ENCODE results near the gene CAMK4. TPM values are rescaled to one million over a fixed set of nuclear protein-coding genes. Genes with fewer than 3 reads are reported as not detected.

Gene CAMK4
- total RNA-seq, 1 experiment from 2014 or later: 10.2 TPM

DNA sequence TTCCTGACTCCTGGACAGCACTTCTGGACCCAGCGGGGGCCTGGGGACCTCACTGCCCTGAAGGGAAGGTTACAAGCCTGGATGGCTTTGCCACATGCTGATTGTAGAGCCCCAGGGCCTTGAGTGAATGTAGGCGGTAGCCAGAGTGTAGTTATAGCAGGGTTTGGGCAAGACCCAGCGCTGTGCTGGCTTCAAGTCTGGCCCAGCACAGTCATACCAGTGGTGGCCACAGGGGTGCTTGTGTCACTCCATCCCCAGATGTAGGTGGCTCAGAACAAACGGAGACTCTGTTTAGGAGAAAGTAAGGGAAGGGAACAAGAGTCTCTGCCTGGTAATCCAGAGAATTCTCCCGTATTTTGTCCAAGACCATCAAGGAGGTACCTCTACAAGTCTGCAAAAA lies 203.6 kb downstream of the CAMK4 start:
- H3K27me3 ChIP-seq (ENCODE audit: insufficient read depth, low read length): no peaks in the 10 kb centered on the region
- no TSS peak for BruUV-seq (replicated peaks)
- intact Hi-C loops (cut with micrococcal nuclease): no loop called here

DNA sequence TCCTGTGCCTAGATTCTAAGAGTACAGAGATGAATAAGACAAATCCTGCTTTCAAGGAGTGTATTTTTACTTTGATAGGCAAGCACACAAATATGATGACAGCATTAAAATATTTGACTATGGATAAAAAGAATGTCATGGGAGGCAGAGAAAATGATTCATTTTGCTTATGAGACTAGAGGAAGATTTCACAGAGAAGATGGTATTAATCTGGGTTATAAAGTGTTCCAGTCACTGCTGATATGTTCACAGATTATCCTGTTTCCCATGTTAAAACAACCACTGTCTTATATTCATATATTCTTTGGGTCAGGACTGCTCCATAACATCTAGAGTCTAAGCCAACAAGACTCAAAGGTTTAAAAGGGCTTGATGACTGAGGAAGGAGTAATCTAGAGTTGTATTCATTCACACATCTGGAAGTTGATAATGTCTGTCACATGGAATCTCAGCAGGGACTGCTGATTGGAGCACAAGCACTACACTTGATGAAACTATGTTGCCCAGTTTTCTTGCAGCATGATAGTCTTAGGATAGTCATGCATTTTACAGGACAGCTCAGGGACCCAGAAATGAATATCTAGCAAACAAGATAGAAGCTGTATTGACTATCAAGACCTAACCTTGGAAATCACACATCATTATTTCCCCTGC lies 208.8 kb downstream of the CAMK4 start:
- Histone ChIP-seq H3K4me3 (replicated peaks in 1 of 2; ENCODE audit: low read depth in 1 of 2, low read length in 2 of 2) (no peak overlapping the region), H4K20me1 (ENCODE audit: insufficient read depth) (no peaks in the 10 kb centered on the region), H3K27me3 (ENCODE audit: insufficient read depth, low read length) (no peaks in the 10 kb centered on the region), H3K4me1 (ENCODE audit: control insufficient read depth in 1 of 2, insufficient read depth in 2 of 2, low read length in 2 of 2) (no peaks in the 10 kb centered on the region), H3K9me2 (ENCODE audit: insufficient read depth) (no peaks in the 10 kb centered on the region), H3K36me3 (ENCODE audit: control insufficient read depth in 1 of 2, insufficient read depth in 2 of 2, low read length in 2 of 2) (no peaks in the 10 kb centered on the region), H3K9ac (ENCODE audit: low read length) (no peak overlapping the region), H3K4me2 (ENCODE audit: low read length) (no peak overlapping the region), H3K27ac (ENCODE audit: low read depth, low read length) (no peak overlapping the region), H3K79me2 (ENCODE audit: insufficient read depth, low read length) (no peaks in the 10 kb centered on the region), H3K9me3 (ENCODE audit: control insufficient read depth in 1 of 2, insufficient read depth in 1 of 2, low read depth in 1 of 2, low read length in 2 of 2) (no peaks in the 10 kb centered on the region), H2AFZ (ENCODE audit: low read depth, low read length, poor library complexity, severe bottlenecking) (no peak overlapping the region)
- ATAC-seq (no peak), DNase-seq (ENCODE audit: low read depth, low spot score) (no peak)
- ChIA-PET CTCF (no interaction called here), RAD21 (ENCODE audit: low non-redundant PET in 1 of 2, low total read pairs in 2 of 2, uncharacterized antibody in 2 of 2, unreplicated experiment in 2 of 2) (no interaction called here), POLR2A (no interaction called here)
- BruUV-seq (replicated peaks): no TSS peak
- intact Hi-C loops (cut with micrococcal nuclease): no loop called here
- TF ChIP-seq POLR2A (IDR thresholded peaks at IDR 0.05; ENCODE audit: borderline replicate concordance, extremely low read depth, insufficient read depth, insufficient read length): no peak
- no peak for TF ChIP-seq SP1 (IDR thresholded peaks at IDR 0.05; ENCODE audit: low read depth)
- no peak for TF ChIP-seq SRF (IDR thresholded peaks at IDR 0.05; ENCODE audit: low read depth)
- TF ChIP-seq CBX3 (IDR thresholded peaks at IDR 0.05; ENCODE audit: low read depth): no peak

More for the DNA sequence above, 203.6 kb downstream of the CAMK4 start:
- no peak overlapping the region for H3K4me3 ChIP-seq (replicated peaks in 1 of 2; ENCODE audit: low read depth in 1 of 2, low read length in 2 of 2)
- H3K36me3 ChIP-seq (ENCODE audit: control insufficient read depth in 1 of 2, insufficient read depth in 2 of 2, low read length in 2 of 2): no peaks in the 10 kb centered on the region
- H3K79me2 ChIP-seq (ENCODE audit: insufficient read depth, low read length): no peaks in the 10 kb centered on the region
- ChIA-PET POLR2A (no interaction called here), CTCF (no interaction called here), RAD21 (ENCODE audit: low non-redundant PET in 1 of 2, low total read pairs in 2 of 2, uncharacterized antibody in 2 of 2, unreplicated experiment in 2 of 2) (no interaction called here)
- ATAC-seq (peak; percentile 72), DNase-seq (ENCODE audit: low read depth, low spot score) (no peak)
- H4K20me1 ChIP-seq (ENCODE audit: insufficient read depth): no peaks in the 10 kb centered on the region
- no peak overlapping the region for H3K4me2 ChIP-seq (ENCODE audit: low read length)
- no peaks in the 10 kb centered on the region for H3K9me2 ChIP-seq (ENCODE audit: insufficient read depth)
- H3K9ac ChIP-seq (ENCODE audit: low read length): no peak overlapping the region
- H3K27ac ChIP-seq (ENCODE audit: low read depth, low read length): no peak overlapping the region
- H2AFZ ChIP-seq (ENCODE audit: low read depth, low read length, poor library complexity, severe bottlenecking): no peak overlapping the region
- TF ChIP-seq CEBPB (IDR thresholded peaks at IDR 0.05; ENCODE audit: low read depth): no peak
- TF ChIP-seq, protein P1, sequence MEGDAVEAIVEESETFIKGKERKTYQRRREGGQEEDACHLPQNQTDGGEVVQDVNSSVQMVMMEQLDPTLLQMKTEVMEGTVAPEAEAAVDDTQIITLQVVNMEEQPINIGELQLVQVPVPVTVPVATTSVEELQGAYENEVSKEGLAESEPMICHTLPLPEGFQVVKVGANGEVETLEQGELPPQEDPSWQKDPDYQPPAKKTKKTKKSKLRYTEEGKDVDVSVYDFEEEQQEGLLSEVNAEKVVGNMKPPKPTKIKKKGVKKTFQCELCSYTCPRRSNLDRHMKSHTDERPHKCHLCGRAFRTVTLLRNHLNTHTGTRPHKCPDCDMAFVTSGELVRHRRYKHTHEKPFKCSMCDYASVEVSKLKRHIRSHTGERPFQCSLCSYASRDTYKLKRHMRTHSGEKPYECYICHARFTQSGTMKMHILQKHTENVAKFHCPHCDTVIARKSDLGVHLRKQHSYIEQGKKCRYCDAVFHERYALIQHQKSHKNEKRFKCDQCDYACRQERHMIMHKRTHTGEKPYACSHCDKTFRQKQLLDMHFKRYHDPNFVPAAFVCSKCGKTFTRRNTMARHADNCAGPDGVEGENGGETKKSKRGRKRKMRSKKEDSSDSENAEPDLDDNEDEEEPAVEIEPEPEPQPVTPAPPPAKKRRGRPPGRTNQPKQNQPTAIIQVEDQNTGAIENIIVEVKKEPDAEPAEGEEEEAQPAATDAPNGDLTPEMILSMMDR (IDR thresholded peaks at IDR 0.05 in 2 of 3, conservative IDR thresholded peaks at IDR 0.05 in 1 of 3; ENCODE audit: borderline replicate concordance in 1 of 3, insufficient read depth in 1 of 3, low read depth in 2 of 3, low read length in 2 of 3): peak in 1 of 3 experiments; percentile 22; a peak in 1 of 6 replicates
- no peaks in the 10 kb centered on the region for H3K4me1 ChIP-seq (ENCODE audit: control insufficient read depth in 1 of 2, insufficient read depth in 2 of 2, low read length in 2 of 2)
- H3K9me3 ChIP-seq (ENCODE audit: control insufficient read depth in 1 of 2, insufficient read depth in 1 of 2, low read depth in 1 of 2, low read length in 2 of 2): no peaks in the 10 kb centered on the region

Measured in HCT116 (cell line).